Skeletal muscle tissue (tissue), 4 donors: ENCODE data around the gene INHBC. TPM values are rescaled to one million over a fixed set of nuclear protein-coding genes. Genes with fewer than 3 reads are reported as not detected.

Source experiments
- H3K27ac ChIP-seq: one replicate; pipeline ENCODE4 v1.7.0; 2013; ENCODE audit warnings: mild to moderate bottlenecking, low read depth, low read length, inconsistent platforms
- H3K27me3 ChIP-seq, 3 donors: one replicate each; pipeline ENCODE4 v1.7.0; 2013; ENCODE audit warnings: low read length in 3 of 3; ENCODE audit not compliant: control insufficient read depth in 3 of 3, insufficient read depth in 3 of 3
- H3K36me3 ChIP-seq, 3 donors: one replicate each; pipeline ENCODE4 v1.7.0; 2013; ENCODE audit warnings: low read length in 3 of 3; ENCODE audit not compliant: control insufficient read depth in 3 of 3, insufficient read depth in 3 of 3
- H3K4me1 ChIP-seq, 3 donors: one replicate each; pipeline ENCODE4 v1.7.0; 2013; ENCODE audit warnings: low read length in 3 of 3, mild to moderate bottlenecking in 3 of 3; ENCODE audit not compliant: control insufficient read depth in 3 of 3, insufficient read depth in 3 of 3
- H3K4me3 ChIP-seq, 3 donors: one replicate each; pipeline ENCODE4 v1.7.0; 2013; ENCODE audit warnings: low read length in 3 of 3
- H3K9ac ChIP-seq, 3 donors: one replicate each; pipeline ENCODE4 v1.7.0; 2013; ENCODE audit warnings: low read length in 3 of 3, mild to moderate bottlenecking in 3 of 3, moderate library complexity in 2 of 3, low read depth in 1 of 3
- H3K9me3 ChIP-seq, 3 donors: one replicate each; pipeline ENCODE4 v1.7.0; 2013; ENCODE audit warnings: low read length in 3 of 3; ENCODE audit not compliant: control insufficient read depth in 3 of 3
- total RNA-seq: library from RNA; depleted of rRNA; stranded (reverse); fragments of >200 nt; gene quantifications from one replicate; pipeline ENCODE4 v1.2.3, GENCODE V29; 2014
- donor health status: Osteomylitis.

The INHBC gene
- total RNA-seq, 1 donor from 2014 or later: not detected

DNA sequence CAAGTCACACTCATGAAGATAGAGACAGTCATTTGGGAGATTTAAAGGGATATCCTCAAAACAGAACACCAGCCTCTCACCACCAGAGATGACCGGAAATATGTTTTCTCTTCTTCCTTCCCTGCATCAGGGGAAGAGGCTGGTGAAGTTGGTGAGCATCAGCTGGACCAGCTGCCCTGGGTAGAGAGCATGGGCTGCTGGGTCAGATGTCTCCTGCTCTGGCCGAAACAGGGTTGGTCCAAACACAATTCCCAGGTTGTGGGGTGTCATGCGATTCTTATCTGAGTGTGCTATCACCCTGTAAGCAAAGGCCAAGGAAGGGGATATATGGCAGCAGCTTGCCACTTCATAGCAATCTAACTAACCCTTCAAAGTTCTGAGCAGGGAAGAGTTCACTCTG lies 37.8 kb downstream of the INHBC start:
- H3K9ac ChIP-seq: no peak overlapping the region
- no peak overlapping the region for H3K27ac ChIP-seq
- peaks cover 52 to 67% (median 65%) of the 10 kb centered on the region in 3 donors for H3K27me3 ChIP-seq
- no peaks in the 10 kb centered on the region for H3K9me3 ChIP-seq
- H3K4me3 ChIP-seq: no peak overlapping the region
- H3K36me3 ChIP-seq: no peaks in the 10 kb centered on the region
- H3K4me1 ChIP-seq: peaks cover 10 to 16% (median 13%) of the 10 kb centered on the region in 3 donors

DNA sequence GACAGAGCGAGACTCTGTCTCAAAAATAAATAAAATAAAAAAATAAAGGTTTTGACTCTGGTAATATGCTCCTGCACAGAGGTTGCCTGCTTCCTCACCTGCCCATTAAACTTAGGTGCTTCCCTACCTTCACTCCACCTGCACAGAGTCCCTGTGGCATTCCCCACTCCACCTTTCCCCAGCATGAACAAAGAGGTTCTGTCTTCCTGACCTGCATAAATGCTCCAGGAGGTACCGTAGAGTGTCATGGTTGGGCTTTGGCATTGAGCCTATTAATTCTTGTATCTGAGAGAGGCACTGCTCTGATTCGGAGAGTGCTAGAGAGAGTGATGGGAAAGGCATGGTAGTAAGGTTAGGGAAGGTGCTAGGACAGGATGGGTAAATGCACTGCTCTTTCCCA lies 38.8 kb downstream of the INHBC start:
- Histone ChIP-seq H3K9me3 (no peaks in the 10 kb centered on the region), H3K27me3 (peaks cover 50 to 71% (median 67%) of the 10 kb centered on the region in 3 donors), H3K36me3 (no peaks in the 10 kb centered on the region), H3K27ac (no peak overlapping the region), H3K9ac (no peak overlapping the region), H3K4me1 (peaks cover 10 to 16% (median 13%) of the 10 kb centered on the region in 3 donors), H3K4me3 (no peak overlapping the region)

DNA sequence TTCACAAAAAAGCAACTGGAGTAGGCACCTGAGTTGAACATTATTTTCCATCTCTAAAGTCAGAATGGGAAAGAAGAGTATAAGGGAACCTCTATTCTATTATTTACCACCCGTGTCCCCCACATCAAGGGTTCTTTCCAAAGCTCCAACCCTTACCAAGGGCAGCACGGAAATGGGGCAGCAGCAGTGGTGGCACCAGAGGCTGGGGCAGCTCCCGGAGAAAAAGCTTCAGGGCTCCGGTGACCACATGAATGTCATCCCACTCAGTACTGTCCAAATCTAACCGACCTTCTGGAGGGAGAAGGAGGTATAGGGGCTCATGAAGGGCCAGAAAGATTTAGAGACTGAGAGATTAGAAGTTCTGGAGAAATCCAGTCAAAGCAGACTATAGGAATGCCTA lies 39.3 kb downstream of the INHBC start:
- Histone ChIP-seq H3K36me3 (no peaks in the 10 kb centered on the region), H3K27me3 (peaks cover 50 to 72% (median 71%) of the 10 kb centered on the region in 3 donors), H3K4me3 (no peak overlapping the region), H3K9ac (no peak overlapping the region), H3K9me3 (no peaks in the 10 kb centered on the region), H3K4me1 (peaks cover 10 to 16% (median 13%) of the 10 kb centered on the region in 3 donors), H3K27ac (no peak overlapping the region)

DNA sequence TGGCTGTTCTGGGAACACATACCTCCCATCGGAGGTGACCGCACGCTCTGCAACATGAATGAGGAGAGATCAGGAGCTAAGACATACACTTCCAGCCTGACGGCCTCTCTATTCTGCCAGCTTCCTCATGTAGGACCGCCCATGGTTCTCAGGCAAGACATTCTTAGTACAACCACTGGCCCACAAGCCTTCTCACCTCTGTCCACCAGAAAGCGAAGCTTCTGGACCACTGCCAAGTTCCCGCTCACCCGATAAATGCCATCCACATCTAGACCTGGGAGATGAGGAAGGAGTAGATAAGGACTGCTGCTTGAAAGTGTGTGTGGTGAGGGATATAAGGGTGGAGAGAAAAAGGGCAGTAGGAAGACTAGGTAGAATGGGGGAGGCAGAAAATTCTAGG lies 39.8 kb downstream of the INHBC start:
- H3K4me1 ChIP-seq: peaks cover 10 to 16% (median 13%) of the 10 kb centered on the region in 3 donors
- H3K27ac ChIP-seq: no peak overlapping the region
- H3K27me3 ChIP-seq: peaks cover 50 to 72% (median 67%) of the 10 kb centered on the region in 3 donors
- H3K36me3 ChIP-seq: no peaks in the 10 kb centered on the region
- no peaks in the 10 kb centered on the region for H3K9me3 ChIP-seq
- no peak overlapping the region for H3K4me3 ChIP-seq
- no peak overlapping the region for H3K9ac ChIP-seq

DNA sequence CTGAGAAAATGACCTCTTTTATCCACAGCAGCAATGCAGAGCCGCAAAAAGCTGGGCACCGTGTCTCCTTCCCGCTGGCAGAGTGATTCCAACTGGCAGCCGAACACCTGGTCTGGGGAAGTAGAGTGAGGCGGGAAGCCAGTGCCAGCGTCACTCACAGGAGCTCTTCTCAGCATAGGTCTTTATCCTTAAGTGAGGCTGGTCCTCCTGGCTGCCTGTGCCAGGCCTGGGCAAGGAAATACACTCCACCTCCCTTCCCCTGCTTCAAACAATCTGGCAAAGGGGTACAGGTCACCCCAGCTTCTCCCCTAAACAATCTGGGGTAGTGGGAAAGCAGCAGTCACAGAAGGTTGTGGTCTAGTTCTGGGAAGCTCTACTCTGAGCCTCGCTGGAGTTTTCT lies 40.3 kb downstream of the INHBC start:
- H3K27me3 ChIP-seq: peaks cover 50 to 72% (median 65%) of the 10 kb centered on the region in 3 donors
- H3K36me3 ChIP-seq: no peaks in the 10 kb centered on the region
- no peaks in the 10 kb centered on the region for H3K9me3 ChIP-seq
- H3K4me3 ChIP-seq: no peak overlapping the region
- peak overlapping the region in 1 of 3 donors; percentile 25 for H3K9ac ChIP-seq
- H3K4me1 ChIP-seq: peaks cover 10 to 16% (median 13%) of the 10 kb centered on the region in 3 donors
- no peak overlapping the region for H3K27ac ChIP-seq

DNA sequence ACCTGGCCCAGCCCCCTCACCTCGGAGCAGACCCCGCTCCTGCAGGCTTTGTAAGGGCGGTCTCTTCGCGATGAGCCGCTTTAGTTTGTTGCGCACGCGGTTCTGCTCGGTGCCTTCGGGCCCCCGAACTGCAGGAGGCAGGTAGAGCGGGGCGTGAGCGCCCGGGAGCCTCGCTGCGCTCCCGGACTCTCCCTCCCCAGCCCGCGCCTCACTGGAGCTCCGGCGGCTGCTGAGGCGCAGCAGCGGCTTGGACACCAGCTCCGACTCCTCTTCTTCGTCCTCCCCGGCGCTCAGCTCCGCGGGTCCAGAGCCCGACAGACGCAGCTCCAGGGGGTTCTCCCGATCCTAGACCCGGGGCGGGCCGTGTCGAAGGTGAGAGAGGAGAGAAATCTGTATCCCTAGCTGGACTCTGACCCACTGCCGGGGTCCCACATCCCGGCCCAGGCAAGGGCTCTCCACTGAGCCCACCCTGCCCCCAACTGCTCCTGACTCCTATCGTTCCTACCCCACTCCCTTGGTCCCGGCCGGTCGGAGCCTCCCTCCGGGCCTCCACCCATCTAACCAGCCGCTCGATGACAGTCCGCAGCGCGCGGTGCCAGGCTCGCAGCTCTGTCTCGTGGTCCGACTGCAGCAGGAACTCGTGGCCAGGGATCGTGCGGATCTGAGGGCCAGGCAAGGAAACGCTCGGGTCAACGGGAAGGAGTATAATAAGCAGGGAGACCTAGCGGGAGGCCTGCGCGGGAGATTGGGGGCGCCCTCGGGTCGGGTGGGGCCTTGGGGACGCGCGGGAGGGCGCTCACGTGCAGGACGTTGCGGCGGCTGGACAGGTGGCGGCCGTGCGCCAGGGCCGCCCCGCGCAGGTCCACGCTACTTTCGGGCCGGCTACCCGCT lies 40.9 kb downstream of the INHBC start:
- H3K4me1 ChIP-seq: peaks cover 10 to 16% (median 13%) of the 10 kb centered on the region in 3 donors
- no peaks in the 10 kb centered on the region for H3K36me3 ChIP-seq
- peaks cover 50 to 69% (median 59%) of the 10 kb centered on the region in 3 donors for H3K27me3 ChIP-seq
- H3K4me3 ChIP-seq: peak overlapping the region; percentile 15 to 70 (median 64)
- no peak overlapping the region for H3K27ac ChIP-seq
- H3K9ac ChIP-seq: peak overlapping the region in 1 of 3 donors; percentile 50
- no peaks in the 10 kb centered on the region for H3K9me3 ChIP-seq

DNA sequence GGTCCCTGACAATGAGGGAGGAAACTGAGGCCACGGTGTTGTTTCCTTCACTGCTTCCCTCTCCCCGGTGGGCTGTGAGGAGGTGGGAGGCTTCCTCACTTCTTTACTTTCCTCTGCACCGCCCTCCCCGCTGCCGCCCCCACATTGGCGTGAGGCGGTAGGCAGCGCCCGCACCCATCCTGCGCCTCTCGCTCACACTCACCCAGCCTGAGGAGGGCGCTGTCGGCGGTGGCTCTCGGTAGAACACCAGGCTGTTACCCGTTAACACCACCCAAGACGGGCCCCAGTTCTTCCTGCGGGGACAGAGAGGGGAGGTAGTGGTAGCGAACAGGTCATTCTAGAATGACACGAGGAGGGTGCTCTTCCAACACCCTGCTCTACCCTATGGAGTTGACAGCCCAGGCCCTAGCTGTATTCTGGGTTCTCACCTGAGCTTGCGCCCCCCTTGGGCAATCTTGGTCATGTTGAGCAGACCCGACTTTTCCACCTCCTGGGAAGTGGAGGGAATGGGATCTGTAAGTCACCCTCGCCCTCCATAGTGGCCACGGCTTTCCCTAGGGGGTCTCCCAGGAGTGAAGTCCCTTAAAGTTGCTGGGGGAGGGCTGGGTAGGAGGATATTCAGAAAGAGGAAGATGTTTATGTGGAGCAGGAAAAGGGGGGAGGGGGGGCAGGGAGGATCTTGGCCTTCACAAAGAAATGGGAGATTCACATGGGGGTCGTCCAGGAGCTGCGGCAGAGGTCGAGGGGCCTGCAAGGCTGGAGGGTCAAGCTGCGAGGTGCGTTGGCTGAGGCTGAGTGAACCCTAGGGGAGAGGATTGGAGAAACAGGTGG lies 41.8 kb downstream of the INHBC start:
- peaks cover 48 to 66% (median 58%) of the 10 kb centered on the region in 3 donors for H3K27me3 ChIP-seq
- no peaks in the 10 kb centered on the region for H3K36me3 ChIP-seq
- peak overlapping the region; percentile 51 to 70 (median 64) for H3K4me3 ChIP-seq
- H3K27ac ChIP-seq: no peak overlapping the region
- no peaks in the 10 kb centered on the region for H3K9me3 ChIP-seq
- peak overlapping the region in 1 of 3 donors; percentile 50 for H3K9ac ChIP-seq
- peaks cover 10 to 16% (median 13%) of the 10 kb centered on the region in 3 donors for H3K4me1 ChIP-seq

DNA sequence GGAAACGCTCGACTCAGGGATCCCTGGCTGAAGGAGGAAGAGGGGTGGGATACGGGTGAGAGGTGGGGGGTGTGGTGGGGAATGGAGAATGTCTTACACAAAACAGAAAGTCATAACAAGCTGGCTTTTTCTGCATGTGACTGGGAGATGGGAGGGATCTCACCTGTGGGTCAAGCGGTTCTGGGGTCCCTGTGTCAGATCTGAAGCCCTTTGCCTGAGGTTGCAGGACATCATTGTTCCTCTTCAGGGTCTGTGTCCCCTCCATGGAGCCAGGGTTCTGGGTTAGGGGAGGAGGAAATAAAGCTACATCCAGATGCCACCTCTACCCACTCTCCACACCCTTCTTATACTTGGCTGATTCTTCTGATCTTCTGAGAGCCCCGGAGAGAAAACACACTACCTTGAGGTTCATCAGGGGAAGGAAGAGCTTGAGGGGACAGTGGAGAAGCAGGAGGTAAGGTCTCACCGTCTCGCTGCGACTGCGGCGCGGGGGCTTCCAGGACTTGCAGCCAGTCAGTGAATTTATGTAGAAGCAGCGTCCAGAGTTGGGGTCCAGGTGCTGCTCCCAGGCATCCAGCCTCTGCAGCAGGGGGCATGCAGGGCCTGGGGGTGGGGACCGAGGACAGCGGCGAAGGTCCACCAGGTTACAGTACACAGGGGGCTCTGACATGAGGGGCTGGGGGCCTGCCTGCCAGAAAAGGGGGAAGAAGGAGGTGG lies 42.6 kb downstream of the INHBC start:
- no peaks in the 10 kb centered on the region for H3K36me3 ChIP-seq
- peak overlapping the region in 2 of 3 donors; percentile 13 to 51 for H3K4me3 ChIP-seq
- peak overlapping the region in 1 of 3 donors; percentile 16 for H3K9ac ChIP-seq
- peaks cover 10 to 16% (median 13%) of the 10 kb centered on the region in 3 donors for H3K4me1 ChIP-seq
- H3K27me3 ChIP-seq: peaks cover 47 to 62% (median 51%) of the 10 kb centered on the region in 3 donors
- H3K27ac ChIP-seq: peak overlapping the region; percentile 36
- no peaks in the 10 kb centered on the region for H3K9me3 ChIP-seq
